Measurements from ENCODE around the gene XRCC3.

GRCh38 chr14:103675957-103676356, 39.3 kb downstream of the XRCC3 start:
- TF ChIP-seq, protein P1, sequence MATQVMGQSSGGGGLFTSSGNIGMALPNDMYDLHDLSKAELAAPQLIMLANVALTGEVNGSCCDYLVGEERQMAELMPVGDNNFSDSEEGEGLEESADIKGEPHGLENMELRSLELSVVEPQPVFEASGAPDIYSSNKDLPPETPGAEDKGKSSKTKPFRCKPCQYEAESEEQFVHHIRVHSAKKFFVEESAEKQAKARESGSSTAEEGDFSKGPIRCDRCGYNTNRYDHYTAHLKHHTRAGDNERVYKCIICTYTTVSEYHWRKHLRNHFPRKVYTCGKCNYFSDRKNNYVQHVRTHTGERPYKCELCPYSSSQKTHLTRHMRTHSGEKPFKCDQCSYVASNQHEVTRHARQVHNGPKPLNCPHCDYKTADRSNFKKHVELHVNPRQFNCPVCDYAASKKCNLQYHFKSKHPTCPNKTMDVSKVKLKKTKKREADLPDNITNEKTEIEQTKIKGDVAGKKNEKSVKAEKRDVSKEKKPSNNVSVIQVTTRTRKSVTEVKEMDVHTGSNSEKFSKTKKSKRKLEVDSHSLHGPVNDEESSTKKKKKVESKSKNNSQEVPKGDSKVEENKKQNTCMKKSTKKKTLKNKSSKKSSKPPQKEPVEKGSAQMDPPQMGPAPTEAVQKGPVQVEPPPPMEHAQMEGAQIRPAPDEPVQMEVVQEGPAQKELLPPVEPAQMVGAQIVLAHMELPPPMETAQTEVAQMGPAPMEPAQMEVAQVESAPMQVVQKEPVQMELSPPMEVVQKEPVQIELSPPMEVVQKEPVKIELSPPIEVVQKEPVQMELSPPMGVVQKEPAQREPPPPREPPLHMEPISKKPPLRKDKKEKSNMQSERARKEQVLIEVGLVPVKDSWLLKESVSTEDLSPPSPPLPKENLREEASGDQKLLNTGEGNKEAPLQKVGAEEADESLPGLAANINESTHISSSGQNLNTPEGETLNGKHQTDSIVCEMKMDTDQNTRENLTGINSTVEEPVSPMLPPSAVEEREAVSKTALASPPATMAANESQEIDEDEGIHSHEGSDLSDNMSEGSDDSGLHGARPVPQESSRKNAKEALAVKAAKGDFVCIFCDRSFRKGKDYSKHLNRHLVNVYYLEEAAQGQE (IDR thresholded peaks at IDR 0.05) = no peak
- no peak for TF ChIP-seq EGR1 (IDR thresholded peaks at IDR 0.05; ENCODE audit: low read depth in 2 of 2)
- TF ChIP-seq MAX (IDR thresholded peaks at IDR 0.05) = no peak

Data from liver (tissue), 2 donors.